HG03108 (cell line): ENCODE measurements around the gene GALNT16.
"Not testable (repeated sequence)": the region's sequence is repeated elsewhere in the genome, so short reads cannot be mapped to it uniquely, and the experiment has no call there.

Experiments used
- ATAC-seq: cut with Tn5 transposase; IDR thresholded peaks from one replicate; pipeline ENCODE4 v1.9.1; 2021; ENCODE audit warnings: moderate library complexity; ENCODE audit not compliant: unreplicated experiment

GALNT16 gene

GRCh38 chr14:69259527-69260189, at the start of gene GALNT16:
GALNT16 (plus strand) TSS chr14:69260158; CDS start chr14:69260291, 133 bp downstream.
- no peak for ATAC-seq

DNA sequence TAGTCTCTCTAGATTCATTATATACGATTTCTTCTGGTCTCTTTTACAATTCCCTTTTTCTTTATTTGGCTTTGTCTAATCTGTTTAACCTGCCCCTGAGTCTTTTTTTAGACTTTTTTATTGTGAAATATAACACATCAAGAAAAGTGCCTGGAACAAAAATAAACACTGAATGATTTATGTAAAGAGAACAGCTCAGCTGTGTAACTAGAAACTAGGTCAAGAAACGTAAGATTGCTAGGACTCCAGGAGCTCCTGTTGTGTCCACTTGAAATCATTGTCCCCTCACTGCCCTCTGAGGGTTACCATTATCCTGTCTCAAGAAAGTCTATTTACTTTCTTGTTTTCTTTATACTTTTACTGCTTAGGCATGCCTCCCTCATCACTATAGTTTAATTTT, 45.6 kb upstream of the GALNT16 start:
- ATAC-seq, result no peak

DNA sequence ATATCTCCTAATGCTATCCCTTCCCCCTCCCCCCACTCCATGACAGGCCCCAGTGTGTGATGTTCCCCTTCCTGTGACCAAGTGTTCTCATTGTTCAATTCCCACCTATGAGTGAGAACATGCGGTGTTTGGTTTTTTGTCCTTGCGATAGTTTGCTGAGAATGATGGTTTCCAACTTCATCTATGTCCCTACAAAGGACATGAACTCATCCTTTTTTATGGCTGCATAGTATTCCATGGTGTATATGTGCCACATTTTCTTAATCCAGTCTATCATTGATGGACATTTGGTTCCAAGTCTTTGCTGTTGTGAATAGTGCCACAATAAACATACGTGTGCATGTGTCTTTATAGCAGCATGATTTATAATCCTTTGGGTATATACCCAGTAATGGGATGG, 42.3 kb upstream of the GALNT16 start:
- not testable (repeated sequence) for ATAC-seq

GRCh38 chr14:69224946-69225345, 35.0 kb upstream of the GALNT16 start:
- ATAC-seq, result no peak

- ATAC-seq, result no peak
These were observed 33.8 kb upstream of the GALNT16 start for GRCh38 chr14:69226178-69226577.

GRCh38 chr14:69226736-69227135, 33.2 kb upstream of the GALNT16 start:
- no peak for ATAC-seq

- no peak for ATAC-seq
These were observed 28.5 kb upstream of the GALNT16 start for GRCh38 chr14:69231486-69231885.

GRCh38 chr14:69232388-69232787, 27.6 kb upstream of the GALNT16 start:
- ATAC-seq, result no peak

- ATAC-seq, result no peak
These were observed 25.9 kb upstream of the GALNT16 start for GRCh38 chr14:69234106-69234505.

DNA sequence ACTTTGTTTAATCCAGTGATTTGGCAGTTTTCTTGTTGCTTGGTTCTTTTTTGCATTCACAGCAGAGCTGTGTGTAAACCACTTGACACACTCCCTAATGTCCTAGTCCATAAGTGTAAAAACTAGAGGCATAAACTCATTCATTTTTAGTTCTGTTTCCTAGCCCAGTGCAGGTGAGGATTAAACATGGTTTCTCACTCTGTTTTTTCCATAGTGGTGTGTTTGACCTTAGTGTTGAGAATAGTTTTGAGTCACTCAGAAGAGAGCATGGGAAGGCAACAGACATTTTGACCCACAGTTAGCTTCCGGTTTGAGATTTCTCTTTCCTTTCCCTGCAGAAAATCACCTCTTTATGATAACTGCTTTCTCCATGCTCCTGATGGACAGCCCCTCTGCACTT, 24.2 kb upstream of the GALNT16 start:
- no peak for ATAC-seq

DNA sequence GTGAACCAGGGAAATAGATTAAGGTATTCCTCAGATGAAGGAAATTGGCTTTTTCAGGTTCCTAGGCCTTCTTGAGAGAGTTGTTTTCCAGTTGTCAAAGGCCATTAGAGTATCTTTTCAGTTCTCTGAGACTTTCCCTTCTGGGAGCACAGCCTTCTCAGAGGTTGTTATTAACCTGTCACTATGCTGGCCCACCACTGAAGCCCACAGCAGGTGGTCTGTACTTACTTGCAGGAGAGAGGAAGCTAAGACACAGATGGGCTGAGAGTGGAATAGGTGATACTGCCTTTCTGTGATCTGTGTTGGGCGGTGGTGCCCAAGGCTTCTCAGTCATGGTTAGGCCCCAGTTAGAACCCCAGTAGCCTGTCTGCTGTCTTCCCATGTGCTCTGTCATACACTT, 22.8 kb upstream of the GALNT16 start:
- ATAC-seq, result no peak

DNA sequence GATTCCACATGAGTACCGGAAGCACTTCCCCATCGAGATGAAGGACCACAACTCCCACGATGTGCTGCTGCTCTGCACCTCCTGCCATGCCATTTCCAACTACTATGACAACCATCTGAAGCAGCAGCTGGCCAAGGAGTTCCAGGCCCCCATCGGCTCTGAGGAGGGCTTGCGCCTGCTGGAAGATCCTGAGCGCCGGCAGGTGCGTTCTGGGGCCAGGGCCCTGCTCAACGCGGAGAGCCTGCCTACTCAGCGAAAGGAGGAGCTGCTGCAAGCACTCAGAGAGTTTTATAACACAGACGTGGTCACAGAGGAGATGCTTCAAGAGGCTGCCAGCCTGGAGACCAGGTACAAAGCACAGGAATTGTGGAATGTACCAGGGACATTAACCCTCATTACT, 22.4 kb upstream of the GALNT16 start:
- no peak for ATAC-seq

DNA sequence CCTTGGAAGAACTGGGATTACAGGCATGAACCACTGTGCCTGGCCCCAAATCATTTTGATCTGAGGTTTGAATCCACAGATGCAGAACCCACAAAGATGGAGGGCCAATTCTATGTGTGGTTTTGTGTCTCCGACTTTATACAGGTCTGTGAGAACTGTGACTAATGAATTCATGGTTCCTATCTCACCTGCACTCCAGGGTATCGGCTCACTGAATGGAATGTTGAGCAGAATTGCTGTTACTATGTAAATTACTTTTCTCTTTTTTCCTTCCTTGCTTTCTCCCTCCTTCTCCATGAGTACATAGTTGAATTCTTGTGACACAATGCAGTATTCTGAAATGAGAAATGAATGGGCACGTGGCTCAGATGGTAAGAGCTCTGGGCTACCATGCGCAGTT, 21.1 kb upstream of the GALNT16 start:
- no peak for ATAC-seq

GRCh38 chr14:69240527-69241173, 19.3 kb upstream of the GALNT16 start:
- no peak for ATAC-seq

GRCh38 chr14:69241577-69241976, 18.4 kb upstream of the GALNT16 start:
- no peak for ATAC-seq

GRCh38 chr14:69242311-69243224, 17.4 kb upstream of the GALNT16 start:
- no peak for ATAC-seq

DNA sequence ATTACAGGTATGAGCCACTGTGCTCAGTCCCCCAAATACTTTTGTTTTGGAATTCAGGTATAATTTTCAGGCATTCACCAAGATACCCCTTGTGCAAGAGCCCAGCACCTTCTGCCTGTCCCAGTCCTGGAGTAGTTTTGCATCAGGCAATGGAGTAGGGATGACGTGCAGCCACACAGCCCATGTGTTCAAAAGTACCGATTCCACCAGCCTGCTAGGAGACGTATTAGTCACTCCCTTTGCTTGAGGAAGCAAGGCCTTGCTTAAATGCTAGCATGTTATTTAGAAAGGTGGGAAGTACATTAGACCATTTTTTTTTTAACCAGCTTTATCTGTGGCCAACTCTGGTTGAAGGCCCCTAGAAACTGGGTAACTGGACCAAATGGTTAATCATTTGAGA, 15.0 kb upstream of the GALNT16 start:
- no peak for ATAC-seq

DNA sequence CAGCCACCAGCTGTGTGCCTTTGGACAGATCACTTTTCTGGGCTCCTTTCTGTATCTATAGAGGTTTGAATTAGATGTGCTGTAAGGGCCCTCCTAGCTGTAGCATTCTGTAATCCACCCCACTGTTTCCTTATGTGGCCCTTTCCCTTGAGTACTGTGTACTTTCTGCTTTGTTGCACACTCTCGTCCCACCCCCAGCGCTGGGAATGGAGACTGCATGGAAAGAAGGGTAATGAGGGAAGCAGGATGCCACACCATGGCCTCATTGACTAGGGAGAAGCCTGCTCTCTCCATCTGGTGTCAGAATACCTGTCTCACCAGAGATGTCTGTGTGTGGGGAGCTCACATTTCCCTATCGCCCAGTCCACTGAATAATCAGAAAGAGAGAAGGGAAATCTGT, 13.6 kb upstream of the GALNT16 start:
- ATAC-seq, result no peak

DNA sequence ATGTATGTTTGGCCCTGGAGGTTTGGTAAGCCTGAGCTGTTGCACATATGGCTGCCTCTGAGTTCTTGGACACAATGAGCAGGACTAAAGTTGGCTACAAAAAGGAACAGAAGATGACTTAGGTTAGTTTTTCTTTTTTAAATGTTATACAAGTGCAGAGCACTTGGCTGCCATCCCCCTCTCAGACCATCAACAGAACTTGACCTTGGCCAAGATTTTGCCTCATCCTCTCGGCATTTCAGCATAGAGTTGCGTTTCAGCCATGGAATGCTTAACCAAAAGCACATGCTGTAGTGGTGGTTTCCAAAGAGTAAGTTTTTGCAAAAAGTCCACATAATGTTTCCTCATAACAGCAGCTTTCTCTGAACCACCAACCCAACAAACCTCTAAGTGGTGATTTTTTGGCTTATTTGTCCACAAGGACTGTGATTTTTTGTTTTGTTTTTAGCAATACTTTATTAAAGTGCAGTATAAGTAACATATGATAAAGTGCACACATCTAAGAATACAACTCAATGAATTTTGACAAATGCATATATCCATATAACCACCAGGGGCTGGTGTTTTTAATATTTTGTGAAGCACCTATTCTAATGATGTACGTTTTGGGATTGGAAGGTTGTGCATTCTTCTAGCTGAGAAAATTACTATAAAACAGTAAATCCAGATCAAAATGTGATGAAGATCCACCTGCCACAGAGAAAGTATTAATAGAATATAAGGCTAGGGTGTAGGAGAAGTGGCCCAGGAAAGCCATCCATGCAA, 12.1 kb upstream of the GALNT16 start:
- ATAC-seq, result no peak

GRCh38 chr14:69249603-69250002, 10.4 kb upstream of the GALNT16 start:
- ATAC-seq, result no peak

- ATAC-seq, result no peak
These were observed 7.1 kb upstream of the GALNT16 start for GRCh38 chr14:69252851-69253250.
